HepG2 (cell line): ENCODE measurements around the gene BATF2. TPM values are rescaled to one million over a fixed set of nuclear protein-coding genes. Genes with fewer than 3 reads are reported as not detected.

Source experiments
- DNMT3B ChIP-seq: conservative IDR thresholded peaks from 2 replicates; pipeline ENCODE4 v1.6.1; 2016; ENCODE audit warnings: missing biosample characterization, control low read depth
- HOXA3 ChIP-seq: sonication (generic); formaldehyde crosslinking; IDR thresholded peaks from 2 replicates; pipeline ENCODE4 v1.5.0; 2020; ENCODE audit warnings: missing genetic modification reagents
- NFRKB ChIP-seq: fragments of 450-650 bp; IDR thresholded peaks from 2 replicates; pipeline ENCODE4 v1.6.1; 2017
- PHF21A ChIP-seq: sonication (generic); formaldehyde crosslinking; IDR thresholded peaks from 2 replicates; pipeline ENCODE4 v1.5.0; 2020; ENCODE audit warnings: mild to moderate bottlenecking, missing genetic modification reagents
- POLR2A ChIP-seq, 2 experiments: IDR thresholded peaks; 2 replicates each; pipeline ENCODE4 v1.6.1; 2011; ENCODE audit warnings: low read depth in 2 of 2, low read length in 2 of 2, mild to moderate bottlenecking in 1 of 2, moderate library complexity in 1 of 2; ENCODE audit not compliant: insufficient read depth in 1 of 2
- RAD51 ChIP-seq: fragments of 450-650 bp; IDR thresholded peaks from 2 replicates; pipeline ENCODE4 v1.6.1; 2016; ENCODE audit warnings: borderline replicate concordance
- SETDB1 ChIP-seq: sonication (generic); formaldehyde crosslinking; IDR thresholded peaks from 2 replicates; pipeline ENCODE4 v1.5.1; 2020; ENCODE audit warnings: missing genetic modification reagents, mild to moderate bottlenecking, borderline replicate concordance
- SKI ChIP-seq: fragments of 450-650 bp; IDR thresholded peaks from one replicate; pipeline ENCODE4 v1.6.1; 2018; ENCODE audit warnings: mild to moderate bottlenecking; ENCODE audit not compliant: partially characterized antibody
- TEAD2 ChIP-seq: sonication (generic); formaldehyde crosslinking; IDR thresholded peaks from 2 replicates; pipeline ENCODE4 v1.9.0; 2021; ENCODE audit warnings: missing genetic modification reagents
- TFAP4 ChIP-seq: sonication (generic); IDR thresholded peaks from 2 replicates; pipeline ENCODE4 v1.6.1; 2016; ENCODE audit warnings: low read depth, borderline replicate concordance
- ZHX1 ChIP-seq: sonication (generic); formaldehyde crosslinking; IDR thresholded peaks from 2 replicates; pipeline ENCODE4 v1.8.1; 2022; ENCODE audit warnings: low read depth, mild to moderate bottlenecking, missing genetic modification reagents
- ZNF142 ChIP-seq: sonication (generic); formaldehyde crosslinking; IDR thresholded peaks from 2 replicates; pipeline ENCODE4 v1.4.0; 2020; ENCODE audit warnings: missing genetic modification reagents
- ZNF44 ChIP-seq: sonication (generic); formaldehyde crosslinking; IDR thresholded peaks from 2 replicates; pipeline ENCODE4 v1.5.1; 2020; ENCODE audit warnings: mild to moderate bottlenecking, missing genetic modification reagents
- ZNF468 ChIP-seq: sonication (generic); formaldehyde crosslinking; IDR thresholded peaks from 2 replicates; pipeline ENCODE4 v1.8.0; 2022; ENCODE audit warnings: mild to moderate bottlenecking, moderate library complexity, missing genetic modification reagents
- ZNF550 ChIP-seq: sonication (generic); formaldehyde crosslinking; IDR thresholded peaks from 2 replicates; pipeline ENCODE4 v1.4.0; 2020; ENCODE audit warnings: mild to moderate bottlenecking, missing genetic modification reagents, borderline replicate concordance
- ZNF652 ChIP-seq: IDR thresholded peaks from 2 replicates; pipeline ENCODE4 v1.6.1; 2016; ENCODE audit warnings: low read depth, borderline replicate concordance
- ZNF704 ChIP-seq: sonication (generic); formaldehyde crosslinking; IDR thresholded peaks from 2 replicates; pipeline ENCODE4 v1.8.1; 2023; ENCODE audit warnings: mild to moderate bottlenecking, inconsistent platforms, moderate library complexity, missing genetic modification reagents, borderline replicate concordance
- ZNF710 ChIP-seq: sonication (generic); formaldehyde crosslinking; IDR thresholded peaks from 2 replicates; pipeline ENCODE4 v1.5.0; 2020; ENCODE audit warnings: mild to moderate bottlenecking, missing genetic modification reagents, borderline replicate concordance
- polyA plus RNA-seq, 8 experiments: library from polyadenylated mRNA; depleted of rRNA in 3 of 8; stranded (reverse) in 7 of 8; unstranded in 1 of 8; fragments of >200 nt; fragmentation: Illumina TruSeq in 4 of 8; extraction: Trizol in 4 of 8; gene quantifications; 2 replicates each; pipeline versions ENCODE4 v1.2.1 to v1.2.3, GENCODE V29; 2011 to 2016; ENCODE audit warnings: low read depth in 4 of 8, missing spikeins in 1 of 8, mixed read lengths in 1 of 8; ENCODE audit not compliant: insufficient read depth in 1 of 8
- total RNA-seq, 5 experiments: library from RNA; depleted of rRNA; stranded (reverse); fragments of >200 nt; fragmentation: Illumina TruSeq; extraction: Trizol; gene quantifications; 2 replicates each; pipeline ENCODE4 v1.2.3, GENCODE V29; 2016; ENCODE audit warnings: low read depth in 1 of 5

BATF2 gene
- total and polyA plus RNA-seq, 2 of the 13 experiments (the other 11 are each of a cell fraction or from before 2014, with no cell fraction given) = 2.8 to 3.9 TPM

GRCh38 chr11:64998141-64998540 lies 1.4 kb upstream of the BATF2 start (continued):
- TF ChIP-seq ZNF652 (CRISPR knock-in tag) = peak; percentile 23; the same call in 1 of the 2 replicates
- TF ChIP-seq ZNF704 (CRISPR knock-in tag) = no peak
- no peak for TF ChIP-seq PHF21A (CRISPR knock-in tag)
- no peak for TF ChIP-seq SETDB1 (CRISPR knock-in tag)
- TF ChIP-seq DNMT3B = no peak
- no peak for TF ChIP-seq TEAD2
- no peak for TF ChIP-seq NFRKB
- 0 out of 4 replicates have a peak, but pooled peaks of 1 of the 2 experiments have one; percentile 29 for TF ChIP-seq POLR2A (IDR thresholded peaks at IDR 0.05; ENCODE audit: insufficient read depth in 1 of 2, low read depth in 2 of 2, low read length in 2 of 2)
- no peak for TF ChIP-seq SKI
- 0 out of 2 replicates have a peak, but pooled peaks have one; percentile 10 for TF ChIP-seq ZNF710
- no peak for TF ChIP-seq ZHX1
- peak; percentile 33; the same call in 1 of the 2 replicates for TF ChIP-seq HOXA3 (CRISPR knock-in tag)
- TF ChIP-seq ZNF44 (CRISPR knock-in tag) = no peak
- TF ChIP-seq ZNF468 (CRISPR knock-in tag) = no peak
- TF ChIP-seq RAD51 = no peak
- TF ChIP-seq TFAP4 = 0 out of 2 replicates have a peak, but pooled peaks have one; percentile 17
- no peak for TF ChIP-seq ZNF550 (CRISPR knock-in tag)
- TF ChIP-seq ZNF142 (CRISPR knock-in tag) = no peak
